CD4-positive, CD25-positive, alpha-beta regulatory T cell (primary cell): Measurements from ENCODE around the gene HLCS. TPM values are rescaled to one million over a fixed set of nuclear protein-coding genes. Genes with fewer than 3 reads are reported as not detected.

Experiments used
- ATAC-seq, 2 donors: fragments of 150-1000 bp; cut with Tn5 transposase; one replicate each; pipeline ENCODE4 v1.10.0; 2021; ENCODE audit warnings: low read depth in 2 of 2, moderate number of reproducible peaks in 2 of 2, moderate library complexity in 1 of 2
- DNase-seq, 3 donors: peaks; one replicate each; pipeline versions ENCODE4 v3.0.0 to v3.0.0-alpha.2; 2012 to 2022; ENCODE audit warnings: mixed read lengths in 1 of 3
- H3K27ac ChIP-seq: one replicate; pipeline ENCODE4 v1.7.0; 2013; ENCODE audit warnings: mild to moderate bottlenecking, low read length; ENCODE audit not compliant: insufficient read depth, poor library complexity, severe bottlenecking
- H3K27me3 ChIP-seq: one replicate; pipeline ENCODE4 v1.7.0; 2013; ENCODE audit warnings: low read length; ENCODE audit not compliant: control insufficient read depth, insufficient read depth
- H3K36me3 ChIP-seq: one replicate; pipeline ENCODE4 v1.7.0; 2013; ENCODE audit warnings: mild to moderate bottlenecking, low read length, moderate library complexity; ENCODE audit not compliant: control insufficient read depth, insufficient read depth
- H3K4me1 ChIP-seq: 2 replicates; pipeline ENCODE4 v1.7.0; 2013; ENCODE audit warnings: mild to moderate bottlenecking, low read length; ENCODE audit not compliant: insufficient read depth, control insufficient read depth, poor library complexity, severe bottlenecking
- H3K4me3 ChIP-seq: one replicate; pipeline ENCODE4 v1.7.0; 2013; ENCODE audit warnings: low read depth, mild to moderate bottlenecking, low read length, moderate library complexity
- H3K9me3 ChIP-seq, 2 experiments: 1 replicate in 1 of 2; 2 replicates in 1 of 2; pipeline ENCODE4 v1.7.0; 2013; ENCODE audit warnings: low read length in 2 of 2, mild to moderate bottlenecking in 1 of 2, moderate library complexity in 1 of 2; ENCODE audit not compliant: control insufficient read depth in 2 of 2
- H3K27ac Mint-ChIP-seq, 3 donors: one replicate each; pipeline ENCODE4 v1.8.0; 2020 to 2022; ENCODE audit warnings: mild to moderate bottlenecking in 3 of 3, mixed read lengths in 3 of 3, moderate library complexity in 2 of 3
- H3K27me3 Mint-ChIP-seq: one replicate; pipeline ENCODE4 v1.8.0; 2022; ENCODE audit warnings: mild to moderate bottlenecking, mixed read lengths
- H3K36me3 Mint-ChIP-seq: one replicate; pipeline ENCODE4 v1.8.0; 2020; ENCODE audit warnings: mixed read lengths
- H3K4me1 Mint-ChIP-seq, 4 donors: one replicate each; pipeline ENCODE4 v1.8.0; 2020 to 2022; ENCODE audit warnings: mixed read lengths in 4 of 4, mild to moderate bottlenecking in 1 of 4
- H3K4me3 Mint-ChIP-seq, 4 donors: one replicate each; pipeline ENCODE4 v1.8.0; 2020 to 2022; ENCODE audit warnings: mild to moderate bottlenecking in 4 of 4, mixed read lengths in 4 of 4, moderate library complexity in 3 of 4
- H3K9me3 Mint-ChIP-seq, 7 donors: one replicate each; pipeline ENCODE4 v1.8.0; 2020 to 2022; ENCODE audit warnings: mixed read lengths in 7 of 7, mild to moderate bottlenecking in 3 of 7, moderate library complexity in 2 of 7
- polyA plus RNA-seq, 4 donors: library from polyadenylated mRNA; unstranded; fragments of 300-500 nt; fragmentation: Illumina TruSeq; gene quantifications; one replicate each; pipeline ENCODE4 v1.2.3, GENCODE V29; 2021
- total RNA-seq: library from RNA; stranded (reverse); gene quantifications from one replicate; pipeline ENCODE4 v1.2.3, GENCODE V29; 2022

HLCS gene
- total and polyA plus RNA-seq, 5 donors from 2014 or later = 5.2 to 13.6 (median 11.0) TPM

GRCh38 chr21:36803816-36804439 lies 162.5 kb downstream of the HLCS start:
- ATAC-seq (no peak), DNase-seq (no peak)
- no peaks in the 10 kb centered on the region for H3K36me3 ChIP-seq
- no peak overlapping the region for H3K4me3 ChIP-seq
- no peak overlapping the region for H3K27ac ChIP-seq
- Mint-ChIP-seq H3K27ac (no peak overlapping the region), H3K9me3 (peaks cover 0 to 10% (median 4%) of the 10 kb centered on the region in 7 donors), H3K4me1 (peaks cover 0 to 4% (median 0%) of the 10 kb centered on the region in 4 donors), H3K4me3 (no peak overlapping the region), H3K36me3 (peaks cover 35% of the 10 kb centered on the region), H3K27me3 (no peaks in the 10 kb centered on the region)
- H3K4me1 ChIP-seq = no peaks in the 10 kb centered on the region
- no peaks in the 10 kb centered on the region for H3K27me3 ChIP-seq
- peaks cover 0 to 3% of the 10 kb centered on the region in 2 experiments for H3K9me3 ChIP-seq

GRCh38 chr21:36803051-36803645 lies 163.3 kb downstream of the HLCS start:
- Histone ChIP-seq H3K9me3 (peaks cover 0 to 7% of the 10 kb centered on the region in 2 experiments), H3K36me3 (no peaks in the 10 kb centered on the region), H3K4me3 (no peak overlapping the region), H3K27ac (no peak overlapping the region), H3K4me1 (no peaks in the 10 kb centered on the region), H3K27me3 (no peaks in the 10 kb centered on the region)
- DNase-seq = no peak
- peaks cover 36% of the 10 kb centered on the region for H3K36me3 Mint-ChIP-seq
- no peak overlapping the region for H3K4me3 Mint-ChIP-seq
- peaks cover 0 to under 1% (median 0%) of the 10 kb centered on the region in 4 donors for H3K4me1 Mint-ChIP-seq
- peaks cover 0 to 16% (median 4%) of the 10 kb centered on the region in 7 donors for H3K9me3 Mint-ChIP-seq
- no peak overlapping the region for H3K27ac Mint-ChIP-seq
- no peak for ATAC-seq
- no peaks in the 10 kb centered on the region for H3K27me3 Mint-ChIP-seq

- ATAC-seq = no peak
- Histone ChIP-seq H3K4me3 (no peak overlapping the region), H3K4me1 (no peaks in the 10 kb centered on the region), H3K27ac (no peak overlapping the region), H3K36me3 (no peaks in the 10 kb centered on the region), H3K27me3 (no peaks in the 10 kb centered on the region), H3K9me3 (peaks cover 8 to 19% of the 10 kb centered on the region in 2 experiments)
- DNase-seq = no peak
- Mint-ChIP-seq H3K9me3 (peaks cover 1 to 34% (median 9%) of the 10 kb centered on the region in 7 donors), H3K4me1 (no peaks in the 10 kb centered on the region), H3K4me3 (no peak overlapping the region), H3K27ac (no peak overlapping the region), H3K36me3 (peaks cover 40% of the 10 kb centered on the region), H3K27me3 (no peaks in the 10 kb centered on the region)
These were observed 165.7 kb downstream of the HLCS start for GRCh38 chr21:36800734-36801133.

- no peaks in the 10 kb centered on the region for H3K27me3 ChIP-seq
- no peak overlapping the region for H3K4me3 ChIP-seq
- Mint-ChIP-seq H3K27ac (no peak overlapping the region), H3K4me3 (no peak overlapping the region), H3K4me1 (no peaks in the 10 kb centered on the region), H3K36me3 (peaks cover 39% of the 10 kb centered on the region), H3K27me3 (no peaks in the 10 kb centered on the region), H3K9me3 (peaks cover 1 to 34% (median 11%) of the 10 kb centered on the region in 7 donors)
- ATAC-seq (no peak), DNase-seq (no peak)
- no peaks in the 10 kb centered on the region for H3K36me3 ChIP-seq
- H3K9me3 ChIP-seq = peaks cover 8 to 19% of the 10 kb centered on the region in 2 experiments
- H3K27ac ChIP-seq = no peak overlapping the region
- no peaks in the 10 kb centered on the region for H3K4me1 ChIP-seq
These were observed 166.6 kb downstream of the HLCS start for GRCh38 chr21:36799869-36800268.

- Mint-ChIP-seq H3K4me3 (no peak overlapping the region), H3K9me3 (peaks cover 1 to 34% (median 11%) of the 10 kb centered on the region in 7 donors), H3K27me3 (no peaks in the 10 kb centered on the region), H3K36me3 (peaks cover 42% of the 10 kb centered on the region), H3K4me1 (no peaks in the 10 kb centered on the region), H3K27ac (no peak overlapping the region)
- Histone ChIP-seq H3K4me1 (no peaks in the 10 kb centered on the region), H3K27ac (no peak overlapping the region), H3K36me3 (no peaks in the 10 kb centered on the region), H3K27me3 (no peaks in the 10 kb centered on the region), H3K9me3 (peaks cover 8 to 19% of the 10 kb centered on the region in 2 experiments), H3K4me3 (no peak overlapping the region)
- no peak for ATAC-seq
- no peak for DNase-seq
These were observed 168.0 kb downstream of the HLCS start for GRCh38 chr21:36798491-36798890.

GRCh38 chr21:36796070-36796469 lies 170.4 kb downstream of the HLCS start:
- H3K36me3 ChIP-seq = no peaks in the 10 kb centered on the region
- Mint-ChIP-seq H3K36me3 (peaks cover 37% of the 10 kb centered on the region), H3K27ac (no peak overlapping the region), H3K4me3 (no peak overlapping the region), H3K4me1 (no peaks in the 10 kb centered on the region), H3K27me3 (no peaks in the 10 kb centered on the region), H3K9me3 (peaks cover 1 to 34% (median 11%) of the 10 kb centered on the region in 7 donors)
- H3K4me1 ChIP-seq = no peaks in the 10 kb centered on the region
- no peak overlapping the region for H3K27ac ChIP-seq
- ATAC-seq (no peak), DNase-seq (no peak)
- no peaks in the 10 kb centered on the region for H3K27me3 ChIP-seq
- H3K9me3 ChIP-seq = peaks cover 8 to 19% of the 10 kb centered on the region in 2 experiments
- no peak overlapping the region for H3K4me3 ChIP-seq

GRCh38 chr21:36792505-36792967 lies 173.9 kb downstream of the HLCS start:
- Histone ChIP-seq H3K9me3 (peaks cover 6 to 8% of the 10 kb centered on the region in 2 experiments), H3K4me1 (no peaks in the 10 kb centered on the region), H3K4me3 (no peak overlapping the region), H3K27ac (no peak overlapping the region), H3K36me3 (no peaks in the 10 kb centered on the region), H3K27me3 (no peaks in the 10 kb centered on the region)
- H3K27ac Mint-ChIP-seq = no peak overlapping the region
- peaks cover 0 to 12% (median 3%) of the 10 kb centered on the region in 7 donors for H3K9me3 Mint-ChIP-seq
- DNase-seq (no peak), ATAC-seq (no peak)
- peaks cover 19% of the 10 kb centered on the region for H3K36me3 Mint-ChIP-seq
- H3K4me1 Mint-ChIP-seq = no peaks in the 10 kb centered on the region
- no peaks in the 10 kb centered on the region for H3K27me3 Mint-ChIP-seq
- no peak overlapping the region for H3K4me3 Mint-ChIP-seq
